ENCODE results near the gene FGF6. TPM values are rescaled to one million over a fixed set of nuclear protein-coding genes. Genes with fewer than 3 reads are reported as not detected.

The FGF6 gene
- total RNA-seq, 1 donor from 2014 or later = not detected

GRCh38 chr12:4433745-4434058 is 11.9 kb downstream of the FGF6 start:
- TF ChIP-seq CTCF (IDR thresholded peaks at IDR 0.05; ENCODE audit: insufficient read depth, low read length, severe bottlenecking) = no peak
- FAIRE-seq (no peak), DNase-seq (ENCODE audit: low read depth) (no peak)
- no peaks in the 10 kb centered on the region for H3K36me3 ChIP-seq (ENCODE audit: control insufficient read depth, insufficient read depth, low read length)
- no peak overlapping the region for H3K4me3 ChIP-seq (ENCODE audit: low read depth, low read length)
- no peaks in the 10 kb centered on the region for H3K27me3 ChIP-seq (ENCODE audit: control insufficient read depth, insufficient read depth, low read length)

GRCh38 chr12:4432878-4433744 is 12.5 kb downstream of the FGF6 start:
- no peaks in the 10 kb centered on the region for H3K36me3 ChIP-seq (ENCODE audit: control insufficient read depth, insufficient read depth, low read length)
- no peak for TF ChIP-seq CTCF (IDR thresholded peaks at IDR 0.05; ENCODE audit: insufficient read depth, low read length, severe bottlenecking)
- no peaks in the 10 kb centered on the region for H3K27me3 ChIP-seq (ENCODE audit: control insufficient read depth, insufficient read depth, low read length)
- no peak overlapping the region for H3K4me3 ChIP-seq (ENCODE audit: low read depth, low read length)
- no peak for FAIRE-seq
- DNase-seq (ENCODE audit: low read depth) = no peak

- FAIRE-seq = no peak
- H3K36me3 ChIP-seq (ENCODE audit: control insufficient read depth, insufficient read depth, low read length) = no peaks in the 10 kb centered on the region
- H3K4me3 ChIP-seq (ENCODE audit: low read depth, low read length) = no peak overlapping the region
- DNase-seq (ENCODE audit: low read depth) = no peak
- H3K27me3 ChIP-seq (ENCODE audit: control insufficient read depth, insufficient read depth, low read length) = no peaks in the 10 kb centered on the region
- no peak for TF ChIP-seq CTCF (IDR thresholded peaks at IDR 0.05; ENCODE audit: insufficient read depth, low read length, severe bottlenecking)
These were observed 13.7 kb downstream of the FGF6 start for GRCh38 chr12:4431866-4432265.

GRCh38 chr12:4431436-4431835 is 14.2 kb downstream of the FGF6 start:
- Histone ChIP-seq H3K36me3 (ENCODE audit: control insufficient read depth, insufficient read depth, low read length) (no peaks in the 10 kb centered on the region), H3K4me3 (ENCODE audit: low read depth, low read length) (no peak overlapping the region), H3K27me3 (ENCODE audit: control insufficient read depth, insufficient read depth, low read length) (no peaks in the 10 kb centered on the region)
- FAIRE-seq = no peak
- no peak for TF ChIP-seq CTCF (IDR thresholded peaks at IDR 0.05; ENCODE audit: insufficient read depth, low read length, severe bottlenecking)
- no peak for DNase-seq (ENCODE audit: low read depth)

GRCh38 chr12:4424422-4424821 is 21.2 kb downstream of the FGF6 start:
- no peak for FAIRE-seq

More at GRCh38 chr12:4424422-4424821, 21.2 kb downstream of the FGF6 start:
- TF ChIP-seq CTCF (IDR thresholded peaks at IDR 0.05; ENCODE audit: insufficient read depth, low read length, severe bottlenecking) = no peak
- DNase-seq (ENCODE audit: low read depth) = no peak
- H3K36me3 ChIP-seq (ENCODE audit: control insufficient read depth, insufficient read depth, low read length) = no peaks in the 10 kb centered on the region
- no peaks in the 10 kb centered on the region for H3K27me3 ChIP-seq (ENCODE audit: control insufficient read depth, insufficient read depth, low read length)
- H3K4me3 ChIP-seq (ENCODE audit: low read depth, low read length) = no peak overlapping the region

All from bronchial epithelial cell (primary cell).